ENCODE results near the gene TTL.

TTL gene

GRCh38 chr2:112449854-112450253, 32.1 kb upstream of the TTL start:
- H3K27ac ChIP-seq, result no peak overlapping the region
- TF ChIP-seq CTCF (conservative IDR thresholded peaks at IDR 0.05), result no peak

GRCh38 chr2:112451317-112451716, 30.6 kb upstream of the TTL start:
- no peak overlapping the region for H3K27ac ChIP-seq
- TF ChIP-seq CTCF (conservative IDR thresholded peaks at IDR 0.05), result no peak

- TF ChIP-seq CTCF (conservative IDR thresholded peaks at IDR 0.05), result no peak
- no peak overlapping the region for H3K27ac ChIP-seq
These were observed 27.4 kb upstream of the TTL start for GRCh38 chr2:112454586-112454985.

GRCh38 chr2:112459372-112459771, 22.6 kb upstream of the TTL start:
- TF ChIP-seq CTCF (conservative IDR thresholded peaks at IDR 0.05), result no peak
- no peak overlapping the region for H3K27ac ChIP-seq

- H3K27ac ChIP-seq, result no peak overlapping the region
- TF ChIP-seq CTCF (conservative IDR thresholded peaks at IDR 0.05), result no peak
These were observed 19.8 kb upstream of the TTL start for GRCh38 chr2:112462178-112462577.

- H3K27ac ChIP-seq, result no peak overlapping the region
- no peak for TF ChIP-seq CTCF (conservative IDR thresholded peaks at IDR 0.05)
These were observed 18.7 kb upstream of the TTL start for GRCh38 chr2:112463256-112463655.

- no peak overlapping the region for H3K27ac ChIP-seq
- no peak for TF ChIP-seq CTCF (conservative IDR thresholded peaks at IDR 0.05)
These were observed 16.6 kb upstream of the TTL start for GRCh38 chr2:112465382-112465781.
